HG03103 (cell line): Measurements from ENCODE around the gene GPHN.

Source experiments
- ATAC-seq: cut with Tn5 transposase; IDR thresholded peaks from one replicate; pipeline ENCODE4 v1.9.1; 2021; ENCODE audit warnings: low read depth; ENCODE audit not compliant: unreplicated experiment

The GPHN gene

GRCh38 chr14:66884149-66884548, 376.2 kb downstream of the GPHN start:
- ATAC-seq, result no peak

- no peak for ATAC-seq
Measured at GRCh38 chr14:66900719-66901118, 392.8 kb downstream of the GPHN start.

- no peak for ATAC-seq
Measured at GRCh38 chr14:66910311-66910840, 402.4 kb downstream of the GPHN start.

DNA sequence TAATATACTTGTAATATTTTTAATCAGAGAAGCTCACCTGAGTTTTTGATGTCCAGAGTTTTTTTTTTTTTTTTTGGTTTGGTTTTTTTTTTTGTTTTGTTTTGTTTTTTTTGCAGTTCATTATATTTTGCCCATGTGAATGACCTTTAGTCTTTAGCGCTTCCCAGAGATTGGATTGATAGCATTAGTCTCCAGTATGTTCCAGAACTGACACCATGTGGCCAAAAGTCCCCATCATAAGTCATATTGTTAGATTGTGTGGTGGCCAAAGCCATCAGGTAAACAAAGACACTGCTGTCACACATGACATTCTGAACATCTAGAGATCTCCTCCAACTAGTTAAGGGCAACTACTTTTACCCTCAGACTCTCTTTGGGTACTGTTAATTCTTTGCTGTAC, 408.5 kb downstream of the GPHN start:
- no peak for ATAC-seq

- no peak for ATAC-seq
Measured at GRCh38 chr14:66918527-66918926, 410.6 kb downstream of the GPHN start.

GRCh38 chr14:66920196-66920595, 412.2 kb downstream of the GPHN start:
- ATAC-seq, result no peak

DNA sequence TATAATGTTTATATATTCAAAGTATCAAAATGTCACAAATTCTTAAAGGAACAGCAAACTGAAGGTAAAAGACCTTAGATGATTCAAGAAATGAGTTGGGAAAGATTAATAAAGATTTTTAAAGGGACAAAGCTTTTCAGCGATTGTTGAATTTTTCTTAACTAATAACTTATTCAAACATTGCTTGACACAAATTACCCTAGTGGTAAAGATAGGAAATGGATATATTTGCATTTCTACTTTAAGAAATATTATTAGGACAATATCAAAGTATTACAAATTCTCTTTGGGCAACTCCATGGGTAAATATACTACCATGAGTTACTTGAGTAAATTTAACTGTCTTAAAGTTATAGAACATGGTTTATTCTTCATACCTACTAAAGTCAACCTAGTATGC, 415.3 kb downstream of the GPHN start:
- ATAC-seq, result no peak

DNA sequence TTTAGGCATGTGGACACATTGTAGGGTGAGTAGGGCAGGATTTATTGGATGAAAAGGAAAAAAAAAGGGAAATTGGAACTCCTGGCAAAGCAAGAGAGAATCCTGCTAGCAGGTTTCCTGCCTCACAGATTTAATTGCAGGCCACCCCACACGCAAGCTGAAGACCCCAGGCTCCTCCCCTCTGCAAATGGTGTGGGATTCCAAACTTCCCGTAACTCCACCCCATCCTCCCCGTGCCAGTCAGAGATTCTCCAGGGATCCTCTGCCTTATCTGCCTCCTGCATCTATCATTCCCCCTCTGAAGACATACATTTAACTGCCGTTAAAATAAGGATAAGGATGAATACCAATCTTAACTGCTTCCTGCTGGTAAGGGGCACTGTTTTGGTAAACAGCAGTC, 431.5 kb downstream of the GPHN start:
- ATAC-seq, result no peak

- no peak for ATAC-seq
Measured at GRCh38 chr14:66944872-66945271, 436.9 kb downstream of the GPHN start.

- no peak for ATAC-seq
Measured at GRCh38 chr14:66955159-66955558, 447.2 kb downstream of the GPHN start.

DNA sequence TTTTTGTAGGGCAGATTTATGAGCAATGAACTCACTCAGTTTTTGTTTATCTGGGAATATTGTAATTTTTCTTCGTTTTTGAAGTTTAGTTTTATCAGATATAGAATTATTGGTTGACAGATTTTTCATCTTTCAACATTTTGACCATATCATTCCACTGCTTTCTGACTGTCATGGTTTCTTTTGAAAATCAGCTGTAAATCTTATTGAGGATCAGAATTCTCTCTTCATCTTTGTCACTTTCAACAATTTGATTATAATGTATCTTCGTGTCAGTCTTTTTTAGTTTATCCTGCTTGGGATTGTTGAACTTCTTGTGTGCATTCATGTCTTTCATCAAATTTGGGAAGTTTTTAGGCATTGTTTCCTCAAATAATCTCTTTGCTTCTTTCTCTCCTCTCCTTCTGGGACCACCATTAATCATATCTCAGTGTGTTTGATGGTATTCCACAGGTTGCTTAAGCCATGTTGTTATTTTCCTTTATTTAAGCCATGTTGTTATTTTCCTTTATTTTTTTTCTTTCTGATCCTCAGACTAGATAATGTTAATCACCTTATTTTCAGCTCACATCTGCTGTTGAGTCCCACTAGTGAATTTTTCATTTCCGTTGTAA, 451.6 kb downstream of the GPHN start:
- no peak for ATAC-seq

DNA sequence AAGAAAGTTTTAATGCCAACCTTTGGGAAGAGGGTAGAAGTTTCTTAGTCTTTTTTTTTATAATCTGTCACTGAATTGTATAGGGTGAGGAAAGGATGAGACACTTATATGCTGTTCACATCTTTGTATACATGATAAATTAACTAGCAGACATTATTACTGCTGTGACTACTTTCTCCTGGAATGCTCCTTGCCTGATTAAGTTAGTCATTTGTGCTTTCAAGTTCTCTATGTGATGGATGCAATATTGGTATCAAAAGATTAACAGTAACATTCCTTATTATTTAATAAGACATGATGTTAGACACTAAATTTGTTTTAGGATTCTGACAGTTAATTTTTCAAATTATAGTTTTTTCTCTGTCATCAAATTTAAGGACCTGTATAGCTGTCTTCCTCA, 457.9 kb downstream of the GPHN start:
- ATAC-seq, result no peak

GRCh38 chr14:66972469-66972868, 464.5 kb downstream of the GPHN start:
- no peak for ATAC-seq

DNA sequence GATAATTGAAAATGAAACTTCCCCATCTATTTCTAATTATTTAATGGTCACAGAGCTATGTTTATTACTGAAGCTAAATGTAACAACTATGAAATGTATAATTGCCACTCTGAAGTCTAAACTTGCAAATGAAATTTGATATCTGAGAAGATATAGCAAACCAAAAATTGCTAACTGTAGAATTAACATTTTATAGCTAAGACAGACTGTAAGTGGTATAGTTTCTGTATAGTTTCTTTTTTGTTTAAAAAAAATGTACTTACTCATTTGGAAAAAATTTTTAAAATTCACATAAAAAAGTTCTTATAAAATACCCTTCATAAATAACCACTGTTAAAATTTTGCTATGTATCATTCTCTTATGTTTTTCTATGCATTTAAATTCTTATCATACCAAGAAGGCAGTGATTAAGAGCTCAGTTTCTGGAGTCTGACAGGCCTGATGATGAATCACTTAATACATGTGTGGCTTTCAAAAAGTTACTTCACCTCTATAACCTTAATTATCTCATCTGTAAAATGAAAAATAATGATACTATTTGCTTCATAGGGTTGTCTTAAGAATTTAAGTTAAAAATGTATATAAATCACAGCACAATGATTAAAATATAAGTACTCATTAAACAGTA, 466.6 kb downstream of the GPHN start:
- no peak for ATAC-seq

- no peak for ATAC-seq
Measured at GRCh38 chr14:66975251-66975650, 467.3 kb downstream of the GPHN start.

- no peak for ATAC-seq
Measured at GRCh38 chr14:66979101-66979974, 471.4 kb downstream of the GPHN start.

GRCh38 chr14:66982247-66982646, 474.3 kb downstream of the GPHN start:
- no peak for ATAC-seq

GRCh38 chr14:66992776-66993175, 484.8 kb downstream of the GPHN start:
- ATAC-seq, result no peak

DNA sequence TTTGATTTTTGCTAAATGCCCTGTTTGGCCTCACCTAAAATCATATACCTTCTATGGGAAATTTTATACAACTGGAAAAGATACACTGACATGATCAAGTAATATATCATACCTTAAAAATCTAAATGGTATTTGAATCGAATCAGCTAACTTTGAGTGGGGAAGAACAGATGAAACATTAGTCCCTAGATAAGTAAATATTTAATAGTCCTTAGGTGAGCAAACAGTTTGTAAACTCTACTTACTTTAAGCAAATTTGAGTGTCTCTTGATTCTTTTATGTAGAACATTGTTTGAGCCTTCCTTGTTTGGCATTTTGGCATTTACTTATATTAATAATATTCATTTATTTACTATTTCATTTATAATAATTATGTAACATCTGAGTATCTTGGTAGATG, 485.6 kb downstream of the GPHN start:
- ATAC-seq, result no peak

- ATAC-seq, result no peak
Measured at GRCh38 chr14:66998013-66998412, 490.1 kb downstream of the GPHN start.

DNA sequence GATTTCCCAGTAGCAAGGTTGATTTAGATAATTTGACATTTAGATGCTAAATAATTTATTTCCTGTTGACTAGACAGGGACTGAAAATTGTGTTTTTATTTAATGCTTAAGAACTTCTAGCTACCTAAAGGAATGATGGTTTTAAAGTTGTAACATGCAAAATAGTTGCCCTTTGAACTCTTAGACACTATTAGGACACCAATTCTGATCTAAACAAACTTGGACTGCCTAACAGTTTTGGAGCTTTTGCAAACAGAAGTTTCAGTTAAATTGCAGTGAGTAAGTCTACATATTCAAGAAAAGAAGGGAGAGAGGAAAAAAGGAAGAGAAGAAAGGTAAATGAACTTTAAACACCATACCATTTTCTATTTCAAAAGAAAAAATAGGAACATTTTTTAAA, 492.0 kb downstream of the GPHN start:
- no peak for ATAC-seq
